Fibroblast of skin of right biceps (primary cell): ENCODE results near the gene SMIM10L1.

Source experiments
- DNase-seq: peaks from one replicate; pipeline ENCODE4 v3.0.0-alpha.2; 2013

Gene SMIM10L1

GRCh38 chr12:11171145-11171968 lies at the start of gene SMIM10L1:
TSS of gene SMIM10L1 (plus strand) at chr12:11171194. CDS start at chr12:11171357, 163 bp downstream.
- DNase-seq = peak; percentile 96

- DNase-seq = no peak
Observed at GRCh38 chr12:11130382-11130781, 40.6 kb upstream of the SMIM10L1 start.

DNA sequence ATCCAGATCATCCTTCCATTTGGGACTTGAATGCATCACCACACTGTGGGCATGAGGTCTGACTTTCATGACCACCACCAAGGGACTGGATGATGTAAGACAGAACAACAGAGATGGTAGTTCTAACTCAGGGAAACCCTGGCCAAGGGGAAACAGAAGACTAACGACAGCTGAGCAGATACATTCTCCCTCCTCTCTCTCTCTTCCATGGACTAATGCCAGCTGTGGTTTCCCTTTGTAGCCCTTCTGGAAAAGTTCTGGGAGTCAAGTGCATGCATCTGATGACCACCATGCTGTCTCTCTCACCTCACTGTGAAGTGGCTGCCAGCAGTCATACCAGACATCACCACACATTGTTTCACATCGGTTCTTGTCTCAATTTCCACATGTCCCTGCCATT lies 40.0 kb upstream of the SMIM10L1 start:
- DNase-seq = no peak

- no peak for DNase-seq
Observed at GRCh38 chr12:11133162-11133561, 37.8 kb upstream of the SMIM10L1 start.

GRCh38 chr12:11133816-11134215 lies 37.2 kb upstream of the SMIM10L1 start:
- DNase-seq = no peak

GRCh38 chr12:11134305-11134704 lies 36.7 kb upstream of the SMIM10L1 start, which contains the start of gene TAS2R30:
TSS of gene TAS2R30 (minus strand) at chr12:11134644. CDS start at chr12:11134244, 400 bp downstream.
- DNase-seq = no peak

DNA sequence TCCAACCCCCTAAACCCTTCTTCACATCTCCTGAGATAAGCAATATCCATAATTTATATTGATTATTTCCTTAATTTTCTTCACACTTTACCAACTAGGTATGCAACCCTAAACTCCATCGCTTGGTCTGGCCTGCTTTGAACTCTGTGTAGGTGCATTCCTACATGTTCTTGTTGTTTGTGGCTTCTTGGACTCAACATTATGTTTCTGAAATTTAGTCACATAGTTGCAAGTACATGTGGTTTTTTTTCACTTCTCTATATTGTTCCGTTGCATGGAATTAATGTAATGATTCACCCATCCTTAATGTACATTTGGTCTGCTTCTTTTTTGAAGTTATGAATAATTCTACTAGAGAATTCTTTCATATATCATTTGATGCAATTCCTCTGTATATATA lies 34.9 kb upstream of the SMIM10L1 start:
- DNase-seq = no peak

DNA sequence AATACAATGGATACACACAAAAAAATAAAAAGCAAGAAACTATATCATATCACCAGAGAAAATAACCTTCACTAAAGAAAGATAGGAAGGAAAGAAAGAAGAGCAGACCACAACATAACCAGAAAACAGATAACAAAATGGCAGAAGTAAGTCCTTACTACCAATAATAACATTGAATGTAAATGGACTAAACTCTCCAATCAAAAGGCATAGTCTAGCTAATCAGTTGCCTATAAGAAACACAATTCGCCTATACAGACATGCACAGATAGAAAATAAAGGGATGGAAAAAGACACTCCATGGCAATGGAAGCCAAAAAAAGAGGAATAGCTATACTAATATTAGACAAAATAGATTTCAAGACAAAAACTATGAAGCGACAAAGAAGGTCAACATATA lies 27.6 kb upstream of the SMIM10L1 start:
- DNase-seq = no peak

DNA sequence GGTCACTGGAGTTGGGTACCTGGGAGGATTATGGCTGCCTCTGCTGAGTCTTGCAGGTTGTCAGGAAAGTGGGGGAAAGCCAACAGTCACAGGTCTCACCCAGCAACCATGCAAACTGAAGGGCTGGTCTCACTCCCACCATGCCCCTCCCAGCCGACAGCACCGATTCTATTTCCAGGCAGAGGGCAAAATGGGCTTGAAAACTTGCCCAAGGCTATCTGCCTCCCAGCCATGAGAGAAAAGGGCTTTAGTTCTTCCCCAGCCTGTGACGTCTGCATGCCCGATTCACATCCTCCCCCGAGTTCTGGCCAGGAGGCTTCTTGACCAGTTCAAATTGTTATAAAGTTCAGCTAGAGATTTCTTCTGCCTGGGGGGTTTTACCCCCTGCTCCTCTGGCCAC lies 26.7 kb upstream of the SMIM10L1 start:
- no peak for DNase-seq

GRCh38 chr12:11147420-11147819 lies 23.6 kb upstream of the SMIM10L1 start:
- no peak for DNase-seq

DNA sequence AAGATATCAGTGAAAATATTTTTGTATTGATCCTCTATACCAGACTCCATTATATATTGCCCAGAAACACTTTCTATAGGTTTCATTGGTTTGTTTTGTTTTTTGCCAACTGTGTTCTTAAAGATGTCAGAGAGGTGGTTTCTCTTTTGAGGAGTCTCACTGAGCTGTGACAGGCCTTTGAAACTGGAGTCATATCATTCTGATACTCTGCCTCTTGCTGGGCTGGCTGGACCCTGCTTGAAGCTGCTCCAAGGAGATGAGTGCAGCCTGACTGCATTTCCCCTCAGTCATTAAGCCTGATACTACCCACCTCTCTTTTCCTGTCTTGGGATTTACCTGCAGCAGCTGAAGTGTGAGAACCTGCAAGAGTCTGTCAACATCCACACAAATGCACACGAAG lies 20.2 kb upstream of the SMIM10L1 start:
- DNase-seq = no peak

GRCh38 chr12:11152725-11153124 lies 18.3 kb upstream of the SMIM10L1 start:
- DNase-seq = no peak

GRCh38 chr12:11154400-11154925 lies 16.5 kb upstream of the SMIM10L1 start:
- DNase-seq = no peak

DNA sequence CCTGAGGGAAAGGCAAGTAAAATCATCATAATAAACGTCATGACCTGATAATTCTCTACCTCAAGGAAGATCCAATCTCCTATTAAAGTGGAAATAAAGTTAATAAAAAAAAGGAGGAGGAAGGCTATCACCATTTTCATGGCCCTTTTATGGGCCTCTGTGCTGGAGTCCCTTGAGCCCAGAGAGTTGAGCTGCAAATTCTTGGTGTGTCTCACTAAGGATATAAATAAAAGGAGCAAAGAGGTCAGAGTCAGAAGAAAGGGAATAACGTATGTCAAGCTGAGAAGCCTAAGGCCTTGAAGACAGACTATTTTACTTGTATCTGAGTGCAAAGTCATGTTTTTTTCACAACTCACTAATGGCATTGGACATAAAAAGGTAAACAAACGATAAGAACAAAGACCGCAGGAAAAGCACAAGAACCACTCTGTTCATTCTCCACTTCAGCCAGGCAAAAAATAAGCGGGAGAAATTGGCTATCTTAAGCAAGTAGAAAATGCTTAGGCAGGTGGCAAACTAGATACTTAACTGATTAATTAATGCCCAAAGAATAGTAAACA lies 12.0 kb upstream of the SMIM10L1 start:
- DNase-seq = no peak

GRCh38 chr12:11162502-11162901 lies 8.5 kb upstream of the SMIM10L1 start:
- no peak for DNase-seq

DNA sequence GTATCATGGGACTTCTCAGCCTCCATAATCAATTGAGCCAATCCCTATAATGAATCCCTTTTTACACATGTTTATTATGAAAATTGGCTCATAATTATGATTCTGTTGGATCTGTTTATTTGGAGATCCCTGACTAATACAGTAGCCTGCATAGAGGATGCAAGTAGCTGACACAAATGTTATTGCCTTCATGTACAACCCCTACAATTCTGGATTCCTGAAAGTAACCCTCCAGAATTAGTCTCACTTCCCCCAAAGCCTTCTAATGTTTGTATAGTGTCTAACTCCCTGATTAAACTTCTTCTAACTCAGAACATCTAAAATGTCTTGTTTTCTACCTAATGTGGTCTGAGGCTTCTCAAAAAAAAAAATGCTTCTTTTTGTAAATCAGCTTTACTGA lies 6.6 kb upstream of the SMIM10L1 start:
- no peak for DNase-seq

GRCh38 chr12:11166300-11166699 lies 4.7 kb upstream of the SMIM10L1 start:
- DNase-seq = no peak

- no peak for DNase-seq
Observed at GRCh38 chr12:11170810-11171144, 217 bp upstream of the SMIM10L1 start.

- peak; percentile 11 for DNase-seq
Observed at GRCh38 chr12:11171969-11172675, 1.1 kb downstream of the SMIM10L1 start.

- peak; percentile 10 for DNase-seq
Observed at GRCh38 chr12:11174022-11174421, 3.0 kb downstream of the SMIM10L1 start.

DNA sequence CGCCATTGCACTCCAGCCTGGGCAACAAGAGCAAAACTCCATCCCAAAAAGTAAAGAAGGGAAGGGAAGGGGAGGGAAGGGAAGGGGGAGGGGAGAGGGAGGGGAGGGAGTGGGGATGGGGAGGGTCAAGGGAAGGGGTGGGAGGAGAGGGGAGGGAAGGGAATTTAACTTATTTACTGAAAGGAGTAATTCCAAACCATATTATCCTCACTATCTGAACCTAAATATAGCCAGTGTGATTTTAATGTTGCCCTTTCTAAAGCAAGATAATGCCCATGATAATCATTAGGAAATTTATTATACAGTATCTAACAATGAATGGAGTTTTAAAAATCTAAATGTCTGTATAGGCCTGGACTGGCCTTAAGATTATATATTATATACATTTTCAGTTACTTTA lies 7.3 kb downstream of the SMIM10L1 start:
- no peak for DNase-seq

- no peak for DNase-seq
Observed at GRCh38 chr12:11182529-11182928, 11.5 kb downstream of the SMIM10L1 start.

- DNase-seq = no peak
Observed at GRCh38 chr12:11183011-11183410, 12.0 kb downstream of the SMIM10L1 start.

- DNase-seq = no peak
Observed at GRCh38 chr12:11186837-11187236, 15.8 kb downstream of the SMIM10L1 start, which contains the start of gene TAS2R42. TSS of gene TAS2R42 (minus strand) at chr12:11186937. CDS start at chr12:11186937, 0 bp downstream.
